ENCODE measurements around the gene GNRH2. TPM values are rescaled to one million over a fixed set of nuclear protein-coding genes. Genes with fewer than 3 reads are reported as not detected.
"Not testable (repeated sequence)": the region's sequence is repeated elsewhere in the genome, so short reads cannot be mapped to it uniquely, and the experiment has no call there.

The GNRH2 gene
- total and polyA plus RNA-seq, 8 donors: not detected

DNA sequence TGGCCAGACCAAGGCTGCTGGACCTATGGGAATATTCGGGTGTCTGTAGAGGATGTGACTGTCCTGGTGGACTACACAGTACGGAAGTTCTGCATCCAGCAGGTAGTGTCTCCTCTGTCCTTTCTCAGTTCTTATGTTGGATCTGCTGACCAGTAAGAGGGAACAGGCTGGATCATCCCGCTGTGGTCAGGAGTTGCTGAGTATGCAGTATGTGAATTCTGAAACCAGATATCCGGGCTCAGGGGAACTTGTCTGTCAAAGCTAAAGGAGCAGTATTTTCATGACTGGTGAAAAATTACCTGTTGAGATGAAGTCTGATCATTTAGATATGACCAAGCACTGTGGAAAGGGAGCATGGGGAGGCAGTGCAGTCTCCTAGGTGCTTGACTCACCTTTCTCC lies 22.1 kb upstream of the GNRH2 start:
- H3K27ac ChIP-seq: no peak overlapping the region
- no peak for FAIRE-seq

GRCh38 chr20:3021777-3022176 lies 21.6 kb upstream of the GNRH2 start:
- H3K4me1 ChIP-seq: no peaks in the 10 kb centered on the region
- no peaks in the 10 kb centered on the region for H3K9me3 ChIP-seq
- no peak overlapping the region for H3K4me3 ChIP-seq
- no peaks in the 10 kb centered on the region for H3K27me3 ChIP-seq
- DNase-seq (no peak), ATAC-seq (no peak), FAIRE-seq (no peak)
- WGBS, 2 donors: 94 to 97% methylated on average over 5 of the region's 5 CpGs
- TF ChIP-seq, protein P1, sequence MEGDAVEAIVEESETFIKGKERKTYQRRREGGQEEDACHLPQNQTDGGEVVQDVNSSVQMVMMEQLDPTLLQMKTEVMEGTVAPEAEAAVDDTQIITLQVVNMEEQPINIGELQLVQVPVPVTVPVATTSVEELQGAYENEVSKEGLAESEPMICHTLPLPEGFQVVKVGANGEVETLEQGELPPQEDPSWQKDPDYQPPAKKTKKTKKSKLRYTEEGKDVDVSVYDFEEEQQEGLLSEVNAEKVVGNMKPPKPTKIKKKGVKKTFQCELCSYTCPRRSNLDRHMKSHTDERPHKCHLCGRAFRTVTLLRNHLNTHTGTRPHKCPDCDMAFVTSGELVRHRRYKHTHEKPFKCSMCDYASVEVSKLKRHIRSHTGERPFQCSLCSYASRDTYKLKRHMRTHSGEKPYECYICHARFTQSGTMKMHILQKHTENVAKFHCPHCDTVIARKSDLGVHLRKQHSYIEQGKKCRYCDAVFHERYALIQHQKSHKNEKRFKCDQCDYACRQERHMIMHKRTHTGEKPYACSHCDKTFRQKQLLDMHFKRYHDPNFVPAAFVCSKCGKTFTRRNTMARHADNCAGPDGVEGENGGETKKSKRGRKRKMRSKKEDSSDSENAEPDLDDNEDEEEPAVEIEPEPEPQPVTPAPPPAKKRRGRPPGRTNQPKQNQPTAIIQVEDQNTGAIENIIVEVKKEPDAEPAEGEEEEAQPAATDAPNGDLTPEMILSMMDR (IDR thresholded peaks at IDR 0.05): no peak
- intact Hi-C loops (cut with DNase I): no loop called here
- peaks cover 0 to 37% (median 15%) of the 10 kb centered on the region in 3 donors for H3K36me3 ChIP-seq
- no peak overlapping the region for H3K27ac ChIP-seq

More for the DNA sequence above, 22.1 kb upstream of the GNRH2 start:
- intact Hi-C loops (cut with DNase I): no loop called here
- DNase-seq: no peak
- peak in 1 of 4 donors; percentile 22 for ATAC-seq
- whole genome bisulfite sequencing, 2 donors: 90 to 96% methylated on average over 4 of the region's 4 CpGs
- no peak overlapping the region for H3K4me3 ChIP-seq
- H3K27me3 ChIP-seq: no peaks in the 10 kb centered on the region
- H3K36me3 ChIP-seq: peaks cover 0 to 32% (median 11%) of the 10 kb centered on the region in 3 donors
- H3K9me3 ChIP-seq: no peaks in the 10 kb centered on the region
- TF ChIP-seq, protein P1 (IDR thresholded peaks at IDR 0.05): no peak
- H3K4me1 ChIP-seq: no peaks in the 10 kb centered on the region

GRCh38 chr20:3022559-3023490 lies 20.6 kb upstream of the GNRH2 start:
- H3K36me3 ChIP-seq: peaks cover 0 to 38% (median 23%) of the 10 kb centered on the region in 3 donors
- intact Hi-C loops (cut with DNase I); H3K27me3 ChIP-seq; H3K4me3 ChIP-seq; H3K4me1 ChIP-seq; FAIRE-seq; H3K27ac ChIP-seq; H3K9me3 ChIP-seq; DNase-seq: not testable (repeated sequence)
- peak in 2 of 4 donors; percentile 35 to 37 for ATAC-seq
- 73 to 75% methylated on average over 20 of the region's 20 CpGs for WGBS, 2 donors

DNA sequence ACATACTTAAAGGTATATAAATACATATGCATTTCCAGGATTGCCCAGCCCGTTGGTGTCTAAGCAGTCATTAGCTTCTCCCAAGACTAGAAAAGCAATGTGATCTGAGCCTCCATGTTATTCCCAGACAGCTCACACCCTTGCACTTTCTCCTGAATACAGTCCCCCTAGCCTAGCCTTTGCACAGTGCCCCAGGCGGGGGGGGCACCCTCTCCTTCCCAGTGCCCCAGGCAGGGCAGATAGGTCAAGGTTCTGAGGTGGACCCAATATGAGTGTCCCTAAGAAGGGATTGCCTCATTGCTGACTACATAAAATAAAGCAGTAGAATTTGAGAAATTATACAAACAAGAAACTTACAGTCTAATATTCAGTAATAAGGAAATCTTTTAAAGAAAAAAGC lies 15.4 kb upstream of the GNRH2 start:
- Histone ChIP-seq H3K4me1 (no peaks in the 10 kb centered on the region), H3K27me3 (no peaks in the 10 kb centered on the region), H3K9me3 (no peaks in the 10 kb centered on the region), H3K36me3 (peaks cover 0 to 27% (median 23%) of the 10 kb centered on the region in 3 donors), H3K4me3 (no peak overlapping the region), H3K27ac (no peak overlapping the region)
- intact Hi-C loops (cut with DNase I): no loop called here
- ATAC-seq (no peak), FAIRE-seq (no peak), DNase-seq (no peak)
- TF ChIP-seq, protein P1 (IDR thresholded peaks at IDR 0.05): no peak
- 70 to 86% methylated on average over 2 of the region's 2 CpGs for WGBS, 2 donors

DNA sequence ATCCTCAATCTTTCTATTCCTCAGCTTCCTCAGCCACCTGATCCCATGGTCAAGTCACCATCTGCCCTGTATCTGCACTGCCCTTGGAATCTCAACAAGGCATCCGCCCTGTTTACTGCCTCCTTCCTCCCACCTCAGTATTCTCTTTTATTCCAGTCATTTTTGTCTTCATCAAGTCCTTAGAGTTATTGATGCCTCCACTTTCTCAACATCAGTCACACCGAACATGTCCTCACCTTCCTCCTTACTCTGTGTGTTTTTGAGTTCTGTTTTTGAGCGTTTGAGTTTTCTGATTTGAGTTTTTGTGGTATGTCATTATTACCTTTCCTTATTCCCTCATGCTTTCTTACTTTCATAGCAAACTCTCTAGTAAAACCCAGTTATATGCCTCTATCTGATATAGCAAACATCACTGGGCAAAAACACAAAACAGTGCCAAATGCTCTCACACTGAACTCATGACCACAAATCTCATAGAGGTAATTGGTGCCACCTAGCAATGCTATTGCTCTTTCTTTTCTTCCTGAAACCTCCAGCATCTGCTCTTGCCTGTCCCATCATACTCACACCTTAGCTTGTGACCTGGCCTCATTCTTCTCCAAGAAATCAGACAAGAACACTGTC lies 11.8 kb upstream of the GNRH2 start:
- H3K9me3 ChIP-seq: no peaks in the 10 kb centered on the region
- no peak for ATAC-seq
- FAIRE-seq: no peak

More for the DNA sequence above, 11.8 kb upstream of the GNRH2 start:
- 87 to 92% methylated on average over 3 of the region's 3 CpGs for WGBS, 2 donors
- no peak for DNase-seq
- intact Hi-C loops (cut with DNase I): no loop called here
- Histone ChIP-seq H3K27me3 (no peaks in the 10 kb centered on the region), H3K36me3 (peaks cover 0 to 20% (median 16%) of the 10 kb centered on the region in 3 donors), H3K27ac (no peak overlapping the region), H3K4me1 (no peaks in the 10 kb centered on the region), H3K4me3 (no peak overlapping the region)
- TF ChIP-seq, protein P1 (IDR thresholded peaks at IDR 0.05): no peak

Data from pancreas (tissue), 10 donors.